Endometrial microvascular endothelial cells (primary cell): Measurements from ENCODE around the gene SGMS1. TPM values are rescaled to one million over a fixed set of nuclear protein-coding genes. Genes with fewer than 3 reads are reported as not detected.

Experiments
- in situ Hi-C: cut with HindIII; loops from 2 replicates; pipeline ENCODE4 v1.10.0; 2017; ENCODE audit warnings: low sequenced_read_pairs, low pct_unique_long_range_greater_than_20kb; ENCODE audit errors: inconsistent ontology term
- total RNA-seq: library from RNA; depleted of rRNA; stranded (reverse); fragments of >200 nt; gene quantifications from one replicate; pipeline ENCODE4 v1.2.3, GENCODE V29; 2015; ENCODE audit errors: inconsistent ontology term

SGMS1 gene
- total RNA-seq, 1 donor from 2014 or later = 52.3 TPM

GRCh38 chr10:50614444-50615137 lies 9.2 kb downstream of the SGMS1 start:
- in situ Hi-C loops = no loop called here

DNA sequence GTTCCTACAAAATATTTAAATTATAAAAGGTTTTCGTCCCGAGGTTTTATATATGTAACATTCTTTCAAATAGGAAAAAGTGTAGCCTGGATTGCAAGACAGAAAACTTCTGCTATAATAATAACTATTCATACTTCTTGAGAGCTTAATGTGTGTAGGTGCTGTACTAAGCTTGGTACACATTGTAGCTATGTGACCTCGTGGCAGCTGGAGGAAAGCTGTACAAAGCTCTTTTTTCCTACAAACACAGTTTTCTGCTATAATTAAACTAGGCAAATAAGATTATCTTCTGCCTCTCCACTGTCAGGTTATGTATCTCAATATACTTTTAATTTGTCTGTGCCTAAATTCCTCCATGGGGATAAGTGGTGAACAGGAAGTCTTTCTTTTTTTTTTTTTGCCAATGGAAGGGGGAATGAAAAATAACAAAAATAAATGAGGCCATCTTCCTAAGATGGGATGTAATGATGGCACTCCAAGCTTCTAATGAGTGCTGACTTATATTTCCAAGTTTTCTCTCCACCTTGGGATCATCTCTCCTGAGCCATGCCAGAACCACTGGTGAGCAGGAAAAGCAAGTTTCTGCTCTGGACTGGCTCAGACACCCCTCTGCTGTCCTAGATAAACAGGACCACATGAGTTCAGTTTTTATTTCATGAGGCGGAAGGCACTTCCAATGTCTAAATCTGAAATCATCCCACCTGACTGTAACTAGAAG lies 9.9 kb downstream of the SGMS1 start:
- in situ Hi-C loops = no loop called here

DNA sequence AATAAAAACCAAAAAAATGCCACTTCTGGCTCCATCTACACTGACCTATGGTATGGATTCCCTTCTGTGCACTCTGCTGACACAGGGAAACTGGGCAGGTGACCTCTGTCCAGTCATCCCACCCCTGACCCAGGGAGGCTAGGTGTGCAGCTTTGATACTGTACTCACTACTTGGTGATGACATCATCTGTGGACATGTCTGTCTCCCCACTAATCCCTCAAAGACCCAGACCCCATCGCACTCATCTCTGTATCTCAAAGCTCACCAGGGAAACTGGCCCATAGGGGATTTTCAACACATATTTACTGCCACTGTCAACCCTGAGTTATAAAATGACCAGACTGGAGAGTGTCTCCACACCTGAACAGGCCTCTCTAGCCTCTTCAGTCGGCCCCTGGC lies 10.6 kb downstream of the SGMS1 start:
- in situ Hi-C loops = no loop called here

DNA sequence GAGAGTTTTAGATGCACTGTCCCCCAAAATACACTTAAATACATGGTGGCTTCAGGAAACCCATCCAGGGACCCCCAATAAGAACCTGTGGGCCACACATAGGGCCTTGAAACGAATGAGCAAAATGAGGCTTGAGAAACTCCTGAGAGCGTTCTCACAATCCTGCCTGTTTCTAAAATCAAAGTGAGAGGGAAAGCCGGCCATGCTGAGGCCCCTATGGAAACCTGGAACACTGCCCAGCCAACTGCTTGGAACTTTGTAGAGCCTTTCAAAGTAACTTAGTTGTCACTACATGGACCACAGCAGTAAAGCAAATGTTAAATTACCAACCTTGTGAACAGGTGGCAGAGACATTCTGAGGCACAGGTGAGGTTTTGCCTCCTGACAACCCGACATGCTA lies 13.4 kb downstream of the SGMS1 start:
- in situ Hi-C loops = no loop called here

DNA sequence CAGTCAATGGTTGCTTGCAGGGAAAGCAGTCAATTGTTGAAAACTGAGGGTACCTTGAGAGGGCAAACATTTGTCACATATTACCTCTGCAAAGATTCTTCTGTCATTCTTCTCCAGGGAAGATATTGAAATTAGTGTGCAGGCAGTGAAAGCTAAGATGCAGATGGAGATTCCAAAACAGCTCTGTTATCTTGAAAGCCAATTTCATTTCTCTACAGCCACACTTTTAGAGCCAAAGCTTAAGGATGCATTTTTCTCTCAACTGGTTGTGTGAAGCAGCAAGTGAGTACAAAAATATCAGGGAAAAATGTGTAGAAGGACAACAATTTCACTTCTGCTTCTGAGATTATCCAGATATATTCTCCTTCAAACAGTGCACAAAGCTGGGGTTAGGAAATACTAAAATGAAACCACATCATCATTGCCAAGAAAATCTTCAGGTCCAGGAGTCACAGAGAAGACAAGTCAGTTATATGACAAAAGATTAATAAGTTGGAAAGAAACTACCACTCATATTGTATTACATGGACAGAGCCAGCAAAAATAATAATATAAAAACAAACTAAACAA lies 16.3 kb downstream of the SGMS1 start:
- in situ Hi-C loops = no loop called here

DNA sequence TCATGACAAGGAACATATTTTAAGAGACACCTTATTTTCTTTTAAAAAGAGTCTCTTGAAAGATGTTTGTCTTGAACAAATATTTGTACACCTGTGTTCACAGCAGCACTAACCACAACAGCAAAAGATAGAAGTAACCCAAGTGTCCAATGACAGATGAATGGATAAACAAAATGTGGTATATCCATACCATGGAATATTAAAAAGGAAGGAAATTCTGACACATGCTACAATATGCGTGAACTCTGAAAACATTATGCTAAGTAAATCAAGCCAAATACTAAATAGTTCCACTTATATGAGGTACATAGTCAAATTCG lies 17.8 kb downstream of the SGMS1 start:
- in situ Hi-C loops = no loop called here

DNA sequence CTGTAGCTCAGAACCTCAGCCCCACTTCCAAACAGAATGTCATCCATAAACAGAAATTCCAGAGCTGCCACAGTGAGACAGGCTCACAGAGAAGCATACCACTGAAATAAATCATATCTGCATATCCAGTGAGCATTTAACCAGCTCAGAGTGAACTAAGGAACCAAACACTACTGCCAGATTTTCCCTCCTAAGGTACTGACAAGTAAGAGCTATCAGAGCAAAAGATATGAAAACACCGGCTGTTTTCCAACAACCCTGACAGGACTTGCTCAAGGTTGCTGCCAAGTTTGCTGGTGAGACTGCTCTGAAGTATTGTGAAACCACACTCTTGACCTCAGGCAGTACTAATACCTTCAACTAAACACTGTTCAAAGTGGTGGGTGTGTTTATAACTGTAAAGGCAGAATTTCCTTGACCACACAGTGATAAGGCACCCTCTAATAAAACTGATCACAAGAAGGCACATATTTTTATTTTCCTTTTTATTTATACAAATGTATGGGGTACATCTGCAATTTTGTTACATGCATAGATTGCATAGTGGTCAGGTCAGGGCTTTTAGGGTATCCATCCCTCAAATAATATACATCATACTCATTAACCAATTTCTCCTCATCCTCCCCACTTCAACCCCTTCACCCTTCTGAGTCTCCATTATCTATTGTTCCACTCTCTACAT lies 18.3 kb downstream of the SGMS1 start:
- in situ Hi-C loops = no loop called here

- in situ Hi-C loops = no loop called here
Measured at GRCh38 chr10:50604809-50605208, 18.9 kb downstream of the SGMS1 start.

DNA sequence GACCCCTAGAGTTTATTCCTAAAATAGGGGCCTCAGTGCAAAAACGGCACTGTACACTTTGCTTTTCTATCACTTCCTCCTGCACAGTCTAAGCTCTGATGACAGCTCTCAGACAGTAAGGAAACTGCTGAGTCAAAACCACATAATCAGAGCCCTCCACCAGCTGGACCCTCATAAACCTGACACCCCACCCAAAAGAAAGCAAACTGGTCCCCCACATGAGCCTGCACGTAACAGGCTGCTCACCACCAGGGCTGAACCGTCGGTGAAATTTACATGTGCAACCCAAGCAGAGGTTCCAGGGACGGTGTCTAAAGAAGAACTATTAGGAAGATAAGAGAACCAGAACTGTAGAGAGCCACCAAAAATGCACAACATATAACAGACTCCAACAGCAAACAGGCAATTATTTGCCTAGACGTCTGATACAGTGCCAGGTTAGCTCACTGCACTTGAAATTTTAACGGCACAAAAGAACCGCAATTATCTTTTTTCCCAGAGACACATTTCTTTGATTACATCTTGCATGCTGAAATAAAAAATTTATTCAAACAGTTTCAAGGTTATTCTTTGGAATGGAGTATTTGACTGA lies 19.6 kb downstream of the SGMS1 start:
- in situ Hi-C loops = no loop called here

- in situ Hi-C loops = no loop called here
Measured at GRCh38 chr10:50603151-50603850, 20.5 kb downstream of the SGMS1 start.

GRCh38 chr10:50601974-50602373 lies 21.8 kb downstream of the SGMS1 start:
- in situ Hi-C loops = no loop called here

DNA sequence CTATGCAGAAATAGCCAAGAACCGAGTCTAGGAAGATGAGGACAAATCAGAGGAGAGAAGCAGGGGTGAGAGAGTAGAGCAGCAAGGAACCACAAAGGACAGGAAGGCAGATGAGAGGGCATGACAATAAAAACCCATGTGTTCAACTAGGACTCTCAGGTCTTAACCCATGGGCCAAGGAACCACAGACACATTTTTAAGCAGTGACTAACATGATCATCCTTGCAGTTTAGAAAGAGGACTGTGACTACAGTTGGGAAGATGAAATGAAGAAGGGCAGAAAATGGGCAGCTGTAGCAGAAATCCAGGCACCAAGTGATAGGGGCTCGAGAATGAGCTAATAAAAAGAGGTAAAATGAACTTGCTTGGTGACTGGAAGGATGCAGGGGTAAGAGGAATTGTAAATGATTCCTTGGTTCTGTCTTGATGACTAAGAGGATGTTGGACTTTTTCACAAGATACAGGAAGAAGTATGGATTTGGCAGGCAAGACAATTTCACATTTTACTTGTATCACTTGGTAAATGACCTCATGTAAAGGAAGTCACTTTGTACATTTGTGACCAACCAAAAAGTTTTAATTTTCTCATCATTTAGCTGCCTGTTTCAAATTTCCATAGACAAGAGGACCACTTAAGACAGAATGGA lies 22.8 kb downstream of the SGMS1 start:
- in situ Hi-C loops = no loop called here

- in situ Hi-C loops = no loop called here
Measured at GRCh38 chr10:50600286-50600685, 23.5 kb downstream of the SGMS1 start.

- in situ Hi-C loops = no loop called here
Measured at GRCh38 chr10:50596897-50597296, 26.9 kb downstream of the SGMS1 start.

DNA sequence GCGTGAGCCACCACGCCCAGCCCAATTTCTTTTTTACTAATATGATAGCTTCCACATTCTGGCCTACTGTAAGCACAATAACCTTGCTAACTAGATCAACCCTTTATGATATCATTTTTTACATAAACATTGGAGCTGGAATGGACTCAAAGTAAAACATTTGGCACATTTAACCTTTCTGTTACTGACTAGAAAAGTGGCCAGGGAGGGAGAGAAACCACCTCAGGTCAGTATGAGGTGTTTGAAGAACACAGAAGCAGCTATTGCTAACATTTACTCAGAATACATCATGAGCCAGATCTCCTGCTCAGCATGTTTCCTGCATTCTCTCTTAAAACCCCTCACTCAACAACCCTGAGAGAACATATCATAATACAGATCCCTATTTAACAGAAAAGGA lies 27.3 kb downstream of the SGMS1 start:
- in situ Hi-C loops = no loop called here

DNA sequence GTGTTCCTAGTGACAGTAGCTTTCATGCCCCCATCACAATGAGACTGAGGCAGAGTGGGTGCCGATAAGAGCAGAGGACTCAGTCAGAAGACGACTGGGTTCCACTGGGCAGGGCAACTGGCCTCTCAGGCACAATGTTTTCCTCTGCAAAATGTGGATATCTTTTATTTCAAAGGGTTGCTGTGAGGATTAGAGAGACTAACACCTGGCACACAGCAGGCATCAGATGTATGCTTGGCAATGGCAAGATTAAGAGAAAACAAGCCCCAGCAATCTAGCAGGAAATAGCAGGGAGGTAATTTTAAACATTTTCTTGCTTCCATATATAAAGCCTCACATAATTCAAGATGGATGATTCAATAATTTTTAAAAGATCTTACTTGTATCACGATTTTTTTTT lies 28.0 kb downstream of the SGMS1 start:
- in situ Hi-C loops = no loop called here

GRCh38 chr10:50593523-50594376 lies 30.0 kb downstream of the SGMS1 start:
- in situ Hi-C loops = no loop called here

- in situ Hi-C loops = no loop called here
Measured at GRCh38 chr10:50592961-50593418, 30.8 kb downstream of the SGMS1 start.
